GM19395 (cell line): ENCODE results near the gene DYSF.

ENCODE experiments used
- ATAC-seq: cut with Tn5 transposase; IDR thresholded peaks from one replicate; pipeline ENCODE4 v1.9.1; 2021; ENCODE audit warnings: mild to moderate bottlenecking, moderate library complexity; ENCODE audit not compliant: unreplicated experiment

Gene DYSF

GRCh38 chr2:71715951-71716696 lies 262.8 kb downstream of the DYSF start:
- no peak for ATAC-seq

GRCh38 chr2:71716697-71717624 lies 263.6 kb downstream of the DYSF start:
- no peak for ATAC-seq

- no peak for ATAC-seq
These were observed 265.3 kb downstream of the DYSF start for GRCh38 chr2:71718686-71719085.

DNA sequence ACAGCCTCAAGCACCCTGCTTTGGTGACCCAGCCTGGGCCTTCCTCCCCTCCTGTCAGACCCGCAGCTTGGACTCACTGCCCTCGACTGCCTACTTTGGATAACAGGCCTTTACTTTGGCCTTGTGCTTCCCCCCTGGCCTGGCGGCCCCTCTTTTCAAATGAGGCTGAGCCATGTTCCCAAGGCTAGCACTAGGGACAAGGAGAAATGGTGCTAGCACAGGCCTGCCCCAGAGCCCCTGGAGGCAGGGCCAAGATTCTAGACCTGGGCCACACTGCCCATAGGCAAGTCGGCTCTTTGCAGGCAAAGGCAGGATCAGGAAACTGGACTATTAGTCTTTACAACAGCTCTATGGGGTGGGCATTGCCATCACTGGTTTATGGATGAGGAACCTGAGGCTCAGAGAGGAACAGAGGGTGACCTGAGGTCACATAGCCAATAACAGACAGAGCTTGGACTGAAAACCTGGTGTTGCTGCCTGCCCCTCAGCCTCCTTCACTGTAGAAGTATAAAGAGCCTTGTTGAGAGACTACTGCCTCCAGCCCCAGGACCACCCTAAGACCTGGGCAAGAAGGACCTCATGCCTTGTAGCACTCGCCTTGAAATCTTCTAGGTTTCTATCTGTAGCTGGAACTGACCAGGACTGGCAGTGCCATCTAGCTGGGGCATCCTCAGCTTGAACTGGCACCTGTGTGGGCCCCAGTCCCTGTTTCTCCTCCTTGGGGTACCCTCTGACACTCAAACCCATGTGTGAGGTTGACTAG lies 266.3 kb downstream of the DYSF start:
- no peak for ATAC-seq

GRCh38 chr2:71720283-71720560 lies 266.9 kb downstream of the DYSF start:
- no peak for ATAC-seq

GRCh38 chr2:71720596-71721361 lies 267.4 kb downstream of the DYSF start:
- no peak for ATAC-seq

DNA sequence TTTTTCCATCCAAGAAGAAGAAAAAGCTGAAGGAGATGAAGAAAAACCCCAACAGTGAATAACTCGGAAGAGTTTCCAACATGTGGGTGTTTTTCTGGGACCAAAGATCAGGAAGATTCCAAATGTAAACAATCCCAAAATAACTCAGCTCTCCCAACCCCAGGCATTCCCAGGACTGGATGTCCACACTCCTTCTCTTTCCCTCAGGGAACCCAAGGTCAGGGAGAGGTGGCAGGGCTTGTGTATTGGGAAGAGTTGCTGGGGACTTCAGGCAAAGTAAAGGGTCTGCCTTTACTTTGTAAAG lies 268.0 kb downstream of the DYSF start:
- ATAC-seq: no peak

- ATAC-seq: no peak
These were observed 268.3 kb downstream of the DYSF start for GRCh38 chr2:71721669-71722068.

- ATAC-seq: no peak
These were observed 268.9 kb downstream of the DYSF start for GRCh38 chr2:71722286-71722685.

- ATAC-seq: no peak
These were observed 271.4 kb downstream of the DYSF start for GRCh38 chr2:71724793-71725192.

GRCh38 chr2:71725836-71726235 lies 272.5 kb downstream of the DYSF start:
- ATAC-seq: no peak

DNA sequence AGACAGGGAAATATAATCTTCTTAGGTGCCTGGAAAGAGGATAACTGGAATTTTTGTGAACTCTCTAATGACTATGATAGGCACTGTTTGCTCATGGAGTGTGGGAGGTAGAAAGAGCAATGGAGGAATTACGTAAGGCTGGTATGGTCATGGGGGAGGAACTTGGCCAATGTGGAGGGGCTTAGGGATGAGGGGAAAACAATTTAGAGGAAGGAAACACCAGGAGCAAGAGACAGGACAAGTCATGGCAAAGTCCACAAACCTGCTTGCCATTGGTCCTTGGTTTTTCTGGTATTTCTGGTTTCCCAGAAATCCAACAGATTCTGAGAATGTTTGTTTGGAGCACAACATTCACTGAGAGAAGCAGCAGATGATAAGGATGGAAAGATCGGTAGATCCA lies 274.2 kb downstream of the DYSF start:
- no peak for ATAC-seq

GRCh38 chr2:71728036-71728435 lies 274.7 kb downstream of the DYSF start:
- no peak for ATAC-seq

DNA sequence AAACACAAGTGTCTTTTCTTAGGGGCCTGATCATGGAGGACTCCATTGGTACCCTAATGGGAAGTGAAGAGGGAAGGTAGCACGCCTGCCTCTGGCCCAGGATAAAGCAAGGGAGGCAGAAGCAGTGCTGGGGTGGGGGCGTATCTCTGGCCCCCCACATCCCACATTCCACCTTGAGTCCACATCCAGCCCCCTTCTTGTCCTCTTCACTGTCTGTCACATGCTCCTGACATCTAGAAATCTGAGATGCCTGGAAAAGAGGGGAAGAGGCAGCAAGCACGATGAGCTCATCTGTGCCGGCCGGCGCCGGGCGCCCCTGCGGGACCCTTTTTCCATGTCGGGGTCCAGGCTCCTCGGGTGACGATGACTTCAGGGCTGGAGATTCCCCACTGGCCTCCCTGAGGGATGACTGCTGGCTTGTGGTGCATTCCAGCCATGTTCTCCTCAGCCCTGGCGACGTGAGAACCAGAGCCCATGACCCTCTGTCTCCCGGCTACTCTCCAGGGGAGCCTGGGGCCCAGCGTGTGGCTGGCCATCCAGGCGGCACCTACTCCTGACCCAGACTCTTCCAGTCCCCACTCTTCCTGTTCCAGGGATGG lies 277.5 kb downstream of the DYSF start:
- no peak for ATAC-seq

GRCh38 chr2:71734620-71735019 lies 281.3 kb downstream of the DYSF start:
- no peak for ATAC-seq

DNA sequence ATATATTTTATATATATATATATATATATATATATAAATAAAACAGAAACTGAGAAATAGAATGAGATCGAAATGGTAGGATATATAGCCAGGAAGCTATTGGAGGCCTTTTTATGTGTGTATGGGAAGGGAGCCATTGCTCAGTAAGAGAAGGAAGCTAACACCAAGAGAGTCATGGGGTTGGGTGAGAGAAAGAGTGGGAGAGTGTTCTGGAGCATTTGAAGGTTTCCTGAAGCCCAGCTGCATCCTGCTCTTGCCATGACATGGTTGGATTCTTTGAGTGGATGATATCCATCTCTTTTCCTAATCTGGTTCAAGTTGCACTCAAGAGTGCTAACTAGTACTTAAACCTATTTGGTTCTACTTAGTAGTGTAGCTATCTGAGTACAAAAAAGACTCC lies 282.3 kb downstream of the DYSF start:
- ATAC-seq: no peak
